HepG2 (cell line): ENCODE data around the gene CYTH1. TPM values are rescaled to one million over a fixed set of nuclear protein-coding genes. Genes with fewer than 3 reads are reported as not detected.

Experiments used
- AHDC1 ChIP-seq: sonication (generic); formaldehyde crosslinking; IDR thresholded peaks from 2 replicates; pipeline ENCODE4 v1.5.1; 2020; ENCODE audit warnings: mild to moderate bottlenecking, missing genetic modification reagents, borderline replicate concordance
- CBX5 ChIP-seq: sonication (generic); formaldehyde crosslinking; IDR thresholded peaks from 2 replicates; pipeline ENCODE4 v1.4.0; 2020; ENCODE audit warnings: missing genetic modification reagents, borderline replicate concordance
- FOXJ3 ChIP-seq: sonication (generic); formaldehyde crosslinking; IDR thresholded peaks from 2 replicates; pipeline ENCODE4 v1.4.0; 2020; ENCODE audit warnings: missing genetic modification reagents, mild to moderate bottlenecking, borderline replicate concordance
- GATA4 ChIP-seq: sonication (generic); IDR thresholded peaks from 2 replicates; pipeline ENCODE4 v1.6.1; 2016; ENCODE audit warnings: antibody characterized with exemption, low read depth, borderline replicate concordance
- HDAC2 ChIP-seq: sonication (generic); formaldehyde crosslinking; IDR thresholded peaks from 2 replicates; pipeline ENCODE4 v1.4.0; 2020; ENCODE audit warnings: missing genetic modification reagents
- HOXA5 ChIP-seq: sonication (generic); formaldehyde crosslinking; IDR thresholded peaks from 2 replicates; pipeline ENCODE4 v1.4.0; 2020; ENCODE audit warnings: missing genetic modification reagents
- LBX2 ChIP-seq: sonication (generic); formaldehyde crosslinking; IDR thresholded peaks from 2 replicates; pipeline ENCODE4 v1.5.0; 2020; ENCODE audit warnings: missing genetic modification reagents, mild to moderate bottlenecking, borderline replicate concordance
- MEIS2 ChIP-seq: sonication (generic); formaldehyde crosslinking; IDR thresholded peaks from 2 replicates; pipeline ENCODE4 v1.9.0; 2021; ENCODE audit warnings: mild to moderate bottlenecking, missing genetic modification reagents
- TFE3 ChIP-seq: IDR thresholded peaks from 2 replicates; pipeline ENCODE4 v1.6.1; 2016
- ZBTB20 ChIP-seq: sonication (generic); formaldehyde crosslinking; IDR thresholded peaks from 2 replicates; pipeline ENCODE4 v1.8.1; 2023; ENCODE audit warnings: missing genetic modification reagents, low read depth, mild to moderate bottlenecking, borderline replicate concordance
- ZFP36L1 ChIP-seq: sonication (generic); formaldehyde crosslinking; IDR thresholded peaks from 2 replicates; pipeline ENCODE4 v1.8.0; 2022; ENCODE audit warnings: mild to moderate bottlenecking, missing genetic modification reagents, moderate library complexity
- ZGPAT ChIP-seq: IDR thresholded peaks from 2 replicates; pipeline ENCODE4 v1.6.1; 2016; ENCODE audit warnings: mild to moderate bottlenecking
- ZNF281 ChIP-seq: sonication (generic); formaldehyde crosslinking; IDR thresholded peaks from 2 replicates; pipeline ENCODE4 v1.4.0; 2020; ENCODE audit warnings: missing genetic modification reagents, borderline replicate concordance
- ZNF331 ChIP-seq: sonication (generic); formaldehyde crosslinking; IDR thresholded peaks from 2 replicates; pipeline ENCODE4 v1.4.0; 2020; ENCODE audit warnings: missing genetic modification reagents
- ZNF678 ChIP-seq: sonication (generic); formaldehyde crosslinking; IDR thresholded peaks from 2 replicates; pipeline ENCODE4 v1.4.0; 2020; ENCODE audit warnings: mild to moderate bottlenecking, missing genetic modification reagents
- ZNF746 ChIP-seq: sonication (generic); formaldehyde crosslinking; IDR thresholded peaks from 2 replicates; pipeline ENCODE4 v1.8.0; 2022; ENCODE audit warnings: mild to moderate bottlenecking, missing genetic modification reagents
- polyA plus RNA-seq, 8 experiments: library from polyadenylated mRNA; depleted of rRNA in 3 of 8; stranded (reverse) in 7 of 8; unstranded in 1 of 8; fragments of >200 nt; fragmentation: Illumina TruSeq in 4 of 8; extraction: Trizol in 4 of 8; gene quantifications; 2 replicates each; pipeline versions ENCODE4 v1.2.1 to v1.2.3, GENCODE V29; 2011 to 2016; ENCODE audit warnings: low read depth in 4 of 8, missing spikeins in 1 of 8, mixed read lengths in 1 of 8; ENCODE audit not compliant: insufficient read depth in 1 of 8
- total RNA-seq, 5 experiments: library from RNA; depleted of rRNA; stranded (reverse); fragments of >200 nt; fragmentation: Illumina TruSeq; extraction: Trizol; gene quantifications; 2 replicates each; pipeline ENCODE4 v1.2.3, GENCODE V29; 2016; ENCODE audit warnings: low read depth in 1 of 5

CYTH1 gene
- total and polyA plus RNA-seq, 2 of the 13 experiments (the other 11 are each of a cell fraction or from before 2014, with no cell fraction given), result 20.1 to 48.9 TPM

DNA sequence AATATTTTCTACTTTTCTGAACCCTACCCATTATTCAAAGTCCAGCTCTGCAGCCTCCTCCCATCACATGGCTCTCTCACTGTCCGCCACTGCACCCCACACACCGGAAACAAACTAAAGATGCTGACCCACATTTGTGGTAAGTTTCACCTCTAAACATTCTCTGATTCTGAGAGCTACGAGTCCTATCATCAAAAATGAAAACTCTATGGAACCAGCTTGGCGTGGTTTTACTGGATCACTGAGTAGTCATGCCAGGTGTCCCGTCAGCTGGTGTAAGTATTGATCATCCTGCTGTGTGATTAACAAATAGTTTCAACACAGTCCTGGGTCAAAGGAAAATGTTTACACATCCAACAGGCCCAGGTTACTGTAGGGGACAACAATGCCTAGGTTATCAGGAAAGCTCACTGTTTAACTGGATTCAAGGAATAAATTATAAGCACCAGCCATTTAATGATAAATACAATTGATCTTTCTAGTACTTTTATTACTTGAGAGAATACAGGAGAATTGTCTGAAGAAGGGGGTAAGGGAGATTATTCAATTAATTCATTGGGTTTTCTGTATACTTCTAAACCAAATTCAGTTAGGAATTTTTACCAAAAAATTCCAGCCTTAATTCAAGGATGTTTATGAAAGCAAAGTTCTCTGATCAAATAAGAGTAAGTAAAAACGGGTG is 33.9 kb downstream of the CYTH1 start (continued):
- peak; percentile 96 for TF ChIP-seq HDAC2 (CRISPR knock-in tag)
- TF ChIP-seq FOXJ3 (CRISPR knock-in tag), result peak; percentile 96; the same call in 1 of the 2 replicates
- 0 out of 2 replicates have a peak, but pooled peaks have one; percentile 57 for TF ChIP-seq CBX5 (CRISPR knock-in tag)
- TF ChIP-seq ZNF746 (CRISPR knock-in tag), result peak; percentile 27; the same call in 1 of the 2 replicates
- TF ChIP-seq ZNF281, result peak; percentile 42; the same call in 1 of the 2 replicates
- TF ChIP-seq MEIS2 (CRISPR knock-in tag), result peak; percentile 84; the same call in 1 of the 2 replicates
- TF ChIP-seq HOXA5 (CRISPR knock-in tag), result 0 out of 2 replicates have a peak, but pooled peaks have one; percentile 42
- no peak; the same call in 1 of the 2 replicates for TF ChIP-seq ZFP36L1 (CRISPR knock-in tag)
- peak; percentile 85 for TF ChIP-seq ZGPAT
- peak; percentile 73; the same call in 1 of the 2 replicates for TF ChIP-seq ZBTB20 (CRISPR knock-in tag)
- TF ChIP-seq ZNF678 (CRISPR knock-in tag), result 0 out of 2 replicates have a peak, but pooled peaks have one; percentile 60
- TF ChIP-seq LBX2 (CRISPR knock-in tag), result no peak
- TF ChIP-seq TFE3 (CRISPR knock-in tag), result peak; percentile 83
- peak; percentile 52; the same call in 1 of the 2 replicates for TF ChIP-seq GATA4
- TF ChIP-seq ZNF331 (CRISPR knock-in tag), result peak; percentile 88
- TF ChIP-seq AHDC1 (CRISPR knock-in tag), result peak; percentile 91
